WI38 (cell line): ENCODE measurements around the gene TRIM59.

Experiments
- H3K4me3 ChIP-seq: 2 replicates; pipeline ENCODE4 v1.5.1; 2011; ENCODE audit warnings: low read depth, mild to moderate bottlenecking, control low read depth, low read length
- TF ChIP-seq, protein P1 (sequence below): IDR thresholded peaks from 2 replicates; pipeline ENCODE4 v1.5.1; 2012; ENCODE audit warnings: low read depth, mild to moderate bottlenecking, control low read depth, low read length

Gene TRIM59, protein sequence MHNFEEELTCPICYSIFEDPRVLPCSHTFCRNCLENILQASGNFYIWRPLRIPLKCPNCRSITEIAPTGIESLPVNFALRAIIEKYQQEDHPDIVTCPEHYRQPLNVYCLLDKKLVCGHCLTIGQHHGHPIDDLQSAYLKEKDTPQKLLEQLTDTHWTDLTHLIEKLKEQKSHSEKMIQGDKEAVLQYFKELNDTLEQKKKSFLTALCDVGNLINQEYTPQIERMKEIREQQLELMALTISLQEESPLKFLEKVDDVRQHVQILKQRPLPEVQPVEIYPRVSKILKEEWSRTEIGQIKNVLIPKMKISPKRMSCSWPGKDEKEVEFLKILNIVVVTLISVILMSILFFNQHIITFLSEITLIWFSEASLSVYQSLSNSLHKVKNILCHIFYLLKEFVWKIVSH

GRCh38 chr3:160449636-160450598 lies at the start of gene TRIM59:
Gene TRIM59 (minus strand): TSS chr3:160449786. CDS start chr3:160439183, 10,603 bp downstream.
- TF ChIP-seq, protein P1, sequence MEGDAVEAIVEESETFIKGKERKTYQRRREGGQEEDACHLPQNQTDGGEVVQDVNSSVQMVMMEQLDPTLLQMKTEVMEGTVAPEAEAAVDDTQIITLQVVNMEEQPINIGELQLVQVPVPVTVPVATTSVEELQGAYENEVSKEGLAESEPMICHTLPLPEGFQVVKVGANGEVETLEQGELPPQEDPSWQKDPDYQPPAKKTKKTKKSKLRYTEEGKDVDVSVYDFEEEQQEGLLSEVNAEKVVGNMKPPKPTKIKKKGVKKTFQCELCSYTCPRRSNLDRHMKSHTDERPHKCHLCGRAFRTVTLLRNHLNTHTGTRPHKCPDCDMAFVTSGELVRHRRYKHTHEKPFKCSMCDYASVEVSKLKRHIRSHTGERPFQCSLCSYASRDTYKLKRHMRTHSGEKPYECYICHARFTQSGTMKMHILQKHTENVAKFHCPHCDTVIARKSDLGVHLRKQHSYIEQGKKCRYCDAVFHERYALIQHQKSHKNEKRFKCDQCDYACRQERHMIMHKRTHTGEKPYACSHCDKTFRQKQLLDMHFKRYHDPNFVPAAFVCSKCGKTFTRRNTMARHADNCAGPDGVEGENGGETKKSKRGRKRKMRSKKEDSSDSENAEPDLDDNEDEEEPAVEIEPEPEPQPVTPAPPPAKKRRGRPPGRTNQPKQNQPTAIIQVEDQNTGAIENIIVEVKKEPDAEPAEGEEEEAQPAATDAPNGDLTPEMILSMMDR, result no peak
- peak within 1 kb of the TSS; percentile 87 for H3K4me3 ChIP-seq

- TF ChIP-seq, protein P1, result no peak
- H3K4me3 ChIP-seq, result no peak overlapping the region
Measured at GRCh38 chr3:160498202-160498601, 48.6 kb upstream of the TRIM59 start.

- TF ChIP-seq, protein P1, result no peak
Measured at GRCh38 chr3:160490166-160490565, 40.6 kb upstream of the TRIM59 start.

GRCh38 chr3:160486459-160486869 lies 36.9 kb upstream of the TRIM59 start:
- TF ChIP-seq, protein P1, result 0 out of 2 replicates have a peak, but pooled peaks have one; percentile 9
- no peak overlapping the region for H3K4me3 ChIP-seq

More at GRCh38 chr3:160490166-160490565, 40.6 kb upstream of the TRIM59 start:
- H3K4me3 ChIP-seq, result no peak overlapping the region

DNA sequence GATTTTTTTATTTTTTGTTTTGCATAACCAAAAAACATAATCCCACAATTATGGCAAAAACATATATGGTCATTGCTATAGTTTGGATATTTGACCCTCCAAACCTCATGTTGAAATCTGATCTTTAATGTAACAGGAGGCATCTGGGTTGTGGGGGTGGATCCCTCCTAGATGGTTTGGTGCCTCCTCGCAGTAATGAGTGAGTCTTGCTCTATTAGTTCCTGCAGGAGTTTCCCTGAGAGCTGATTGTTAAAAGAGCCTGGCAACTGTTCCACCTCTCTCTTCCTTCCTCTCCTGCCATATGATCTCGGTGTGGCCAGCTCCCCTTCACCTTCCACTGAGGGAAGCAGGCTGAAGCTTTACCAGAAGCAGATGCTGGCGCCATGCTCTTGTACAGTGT lies 33.2 kb upstream of the TRIM59 start:
- H3K4me3 ChIP-seq, result no peak overlapping the region
- TF ChIP-seq, protein P1, result no peak

- TF ChIP-seq, protein P1, result no peak
- H3K4me3 ChIP-seq, result no peak overlapping the region
Measured at GRCh38 chr3:160481856-160482255, 32.3 kb upstream of the TRIM59 start.

DNA sequence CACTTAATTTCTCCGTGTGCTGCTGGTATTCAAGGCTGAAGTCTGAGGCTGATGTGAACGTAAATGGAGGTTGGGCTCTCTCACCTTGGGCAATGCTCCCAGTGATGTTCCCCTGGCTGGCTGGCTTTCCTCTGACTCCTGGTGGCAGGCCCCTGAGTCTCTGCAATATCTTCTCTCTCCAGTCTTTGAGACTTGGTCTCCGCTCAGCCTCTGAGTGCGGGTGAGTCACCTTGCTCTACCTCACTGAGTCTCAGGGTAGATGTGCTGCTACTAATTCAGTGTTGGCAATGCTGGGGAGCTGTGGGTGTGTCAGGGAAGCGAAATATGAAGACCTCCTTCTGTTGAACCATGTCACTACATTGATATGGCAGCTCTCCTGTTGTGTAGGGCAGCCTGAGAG lies 31.3 kb upstream of the TRIM59 start:
- TF ChIP-seq, protein P1, result no peak
- H3K4me3 ChIP-seq, result no peak overlapping the region
